Fibroblast of pulmonary artery (primary cell): ENCODE results near the gene NPM1.

Experiments
- DNase-seq: peaks from one replicate; pipeline ENCODE4 v3.0.0-alpha.2; 2010; ENCODE audit warnings: low read depth
- H3K4me3 ChIP-seq: replicated peaks from 2 replicates; pipeline ENCODE4 v1.5.1; 2011; ENCODE audit warnings: low read depth, mild to moderate bottlenecking, control low read depth, low read length, moderate library complexity
- TF ChIP-seq, protein P1 (sequence below): IDR thresholded peaks from 2 replicates; pipeline ENCODE4 v1.5.1; 2011; ENCODE audit warnings: mild to moderate bottlenecking, control low read depth, low read length, inconsistent platforms; ENCODE audit errors: missing control alignments

The NPM1 gene

DNA sequence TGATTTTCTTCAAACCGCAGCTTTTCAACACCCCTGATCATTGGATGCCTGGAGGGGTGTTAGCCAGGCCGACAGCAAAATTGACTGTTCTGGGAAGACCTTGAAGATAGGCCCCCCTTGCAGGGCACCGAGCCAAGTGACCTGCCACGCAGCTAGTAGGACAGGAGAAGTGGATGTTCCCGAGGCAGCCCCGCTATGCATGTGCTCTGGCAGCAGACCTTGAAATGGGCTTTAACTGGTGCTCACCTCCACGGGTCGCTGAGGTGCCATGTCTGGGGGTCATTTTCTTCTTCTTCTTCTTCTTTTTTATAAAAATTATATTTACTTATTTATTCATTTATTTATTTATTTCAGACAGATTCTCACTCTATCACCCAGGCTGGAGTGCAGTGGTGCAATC lies 44.4 kb downstream of the NPM1 start:
- H3K4me3 ChIP-seq, result no peak overlapping the region
- TF ChIP-seq, protein P1, sequence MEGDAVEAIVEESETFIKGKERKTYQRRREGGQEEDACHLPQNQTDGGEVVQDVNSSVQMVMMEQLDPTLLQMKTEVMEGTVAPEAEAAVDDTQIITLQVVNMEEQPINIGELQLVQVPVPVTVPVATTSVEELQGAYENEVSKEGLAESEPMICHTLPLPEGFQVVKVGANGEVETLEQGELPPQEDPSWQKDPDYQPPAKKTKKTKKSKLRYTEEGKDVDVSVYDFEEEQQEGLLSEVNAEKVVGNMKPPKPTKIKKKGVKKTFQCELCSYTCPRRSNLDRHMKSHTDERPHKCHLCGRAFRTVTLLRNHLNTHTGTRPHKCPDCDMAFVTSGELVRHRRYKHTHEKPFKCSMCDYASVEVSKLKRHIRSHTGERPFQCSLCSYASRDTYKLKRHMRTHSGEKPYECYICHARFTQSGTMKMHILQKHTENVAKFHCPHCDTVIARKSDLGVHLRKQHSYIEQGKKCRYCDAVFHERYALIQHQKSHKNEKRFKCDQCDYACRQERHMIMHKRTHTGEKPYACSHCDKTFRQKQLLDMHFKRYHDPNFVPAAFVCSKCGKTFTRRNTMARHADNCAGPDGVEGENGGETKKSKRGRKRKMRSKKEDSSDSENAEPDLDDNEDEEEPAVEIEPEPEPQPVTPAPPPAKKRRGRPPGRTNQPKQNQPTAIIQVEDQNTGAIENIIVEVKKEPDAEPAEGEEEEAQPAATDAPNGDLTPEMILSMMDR, result no peak
- no peak for DNase-seq

DNA sequence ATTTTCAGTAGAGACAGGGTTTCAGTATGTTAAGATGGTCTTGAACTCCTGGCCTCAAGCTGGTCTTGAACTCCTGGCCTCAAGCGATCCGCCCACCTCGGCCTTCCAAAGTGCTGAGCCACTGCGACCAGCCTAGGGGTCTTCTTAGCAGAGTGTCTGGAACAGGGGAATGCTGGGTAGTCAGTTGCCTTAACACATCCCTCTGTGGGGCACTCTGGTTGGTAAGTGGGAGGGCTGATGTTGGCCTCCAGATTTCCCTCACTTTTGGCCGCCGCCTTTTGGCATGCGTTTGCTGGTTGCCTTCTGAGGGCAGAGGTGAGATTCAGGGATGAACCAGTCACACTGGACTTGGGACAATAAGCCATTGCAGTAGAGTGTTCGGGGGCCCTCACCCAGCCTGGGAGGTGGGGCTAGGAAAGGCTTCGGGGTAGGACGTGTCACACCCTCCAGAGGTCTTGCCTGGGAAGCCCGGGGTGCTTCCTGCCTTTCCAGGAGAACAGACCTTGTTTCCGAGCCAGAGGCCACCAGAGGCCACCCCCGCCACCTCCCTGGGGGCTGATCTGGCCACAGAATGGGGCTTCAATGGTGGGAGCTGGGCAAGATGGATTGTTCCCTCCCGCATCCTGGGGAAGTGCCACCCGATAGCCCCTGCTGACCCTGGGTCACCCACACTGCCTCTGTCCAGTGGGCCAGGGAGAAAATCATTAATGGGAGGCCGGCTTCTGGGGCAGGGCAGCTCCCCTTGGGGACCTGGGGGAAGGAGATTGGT lies 45.1 kb downstream of the NPM1 start:
- H3K4me3 ChIP-seq, result no peak overlapping the region
- DNase-seq, result no peak
- TF ChIP-seq, protein P1, result no peak

DNA sequence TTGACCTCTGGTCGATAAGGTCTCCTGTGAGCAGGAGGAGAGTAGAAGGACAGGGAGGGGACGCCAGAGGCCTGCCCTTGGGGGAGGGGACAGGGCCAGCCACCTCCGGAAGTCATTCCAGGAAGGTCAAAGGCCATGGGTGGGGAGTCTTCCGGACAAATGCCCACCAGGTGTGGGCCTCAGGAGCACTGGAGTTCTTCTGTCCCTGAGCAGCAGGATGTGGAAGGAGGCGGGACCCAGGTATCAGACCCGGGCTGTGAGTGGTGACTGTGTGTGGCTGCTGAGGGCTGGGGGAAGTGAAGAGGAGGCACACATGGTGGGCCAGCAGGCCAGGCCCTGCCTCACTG lies 45.7 kb downstream of the NPM1 start:
- no peak overlapping the region for H3K4me3 ChIP-seq
- TF ChIP-seq, protein P1, result no peak
- DNase-seq, result no peak

DNA sequence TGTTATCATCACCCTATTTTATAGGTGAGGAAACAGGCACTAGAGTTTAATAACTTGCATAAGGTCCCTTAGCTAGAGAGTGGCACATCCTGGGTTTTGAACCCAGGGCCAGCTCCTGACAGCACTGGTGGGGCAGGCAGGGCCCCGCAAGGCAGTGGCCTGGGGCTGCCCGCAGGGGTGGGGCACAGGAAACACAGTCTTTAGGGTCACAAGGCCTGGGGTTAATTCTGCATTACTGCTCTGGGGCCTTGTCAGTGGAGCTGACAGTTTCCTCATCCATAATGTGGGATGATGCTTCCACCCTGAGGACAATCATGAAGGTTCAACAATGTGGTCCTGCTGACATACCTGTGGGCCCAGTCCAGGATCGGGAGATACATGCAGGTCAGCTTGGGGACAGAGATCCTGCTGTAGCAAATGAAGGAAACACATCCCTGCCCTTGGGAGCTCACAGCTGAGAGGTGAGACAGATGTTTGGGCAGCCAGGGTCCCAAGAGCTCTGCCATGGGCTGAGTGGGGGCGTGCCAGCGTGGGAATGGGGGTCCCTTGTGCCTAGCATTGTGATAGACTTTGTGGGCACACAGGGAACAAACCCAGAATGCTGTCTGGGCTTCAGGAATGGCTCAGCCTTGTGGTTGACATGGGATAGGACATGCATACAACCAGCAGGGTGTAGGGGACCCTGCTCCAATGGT lies 46.5 kb downstream of the NPM1 start:
- TF ChIP-seq, protein P1, result no peak
- H3K4me3 ChIP-seq, result no peak overlapping the region
- DNase-seq, result no peak

DNA sequence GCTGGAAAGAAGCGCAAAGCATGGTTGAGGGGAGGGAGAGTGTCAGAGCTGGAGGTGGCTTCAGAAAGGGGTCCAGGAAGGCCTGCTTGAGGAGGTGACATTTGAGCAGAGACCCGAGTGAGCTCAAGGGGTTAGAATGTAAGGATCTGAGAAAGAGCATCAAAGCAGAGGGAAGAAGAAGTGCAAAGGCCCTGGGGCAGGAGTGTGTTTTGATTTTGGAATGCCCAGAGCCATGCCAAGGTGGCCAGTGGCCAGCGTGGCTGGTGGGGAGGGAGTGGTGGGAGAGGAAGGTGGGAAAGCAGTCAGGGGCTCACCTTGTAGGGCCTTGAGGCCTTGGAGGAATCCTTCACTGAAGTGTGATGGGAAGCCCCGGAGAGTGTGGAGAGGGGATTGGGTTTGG lies 47.2 kb downstream of the NPM1 start:
- TF ChIP-seq, protein P1, result no peak
- no peak overlapping the region for H3K4me3 ChIP-seq
- DNase-seq, result no peak

DNA sequence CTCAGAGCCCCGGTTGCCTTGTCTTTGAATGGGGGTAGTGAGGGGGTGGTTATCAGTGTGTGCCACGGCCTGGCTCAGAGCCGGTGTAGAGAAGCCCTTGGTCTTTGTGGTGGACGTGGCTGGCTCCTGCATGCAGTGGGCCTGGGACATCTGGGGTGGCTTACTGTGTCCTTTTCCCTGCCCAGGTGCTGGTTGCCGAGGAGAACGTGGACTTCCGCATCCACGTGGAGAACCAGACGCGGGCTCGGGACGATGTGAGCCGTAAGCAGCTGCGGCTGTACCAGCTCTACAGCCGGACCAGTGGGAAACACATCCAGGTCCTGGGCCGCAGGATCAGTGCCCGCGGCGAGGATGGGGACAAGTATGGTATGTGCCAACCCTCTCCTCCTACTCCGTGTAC lies 48.3 kb downstream of the NPM1 start:
- TF ChIP-seq, protein P1, result no peak
- no peak overlapping the region for H3K4me3 ChIP-seq
- no peak for DNase-seq
